T-helper 2 cell treated with Interferon-gamma antibody and Interleukin-4, amounts not matched to agents 5 μg/mL and 100 μg/mL, for 36 hours (primary cell): Measurements from ENCODE around the gene ACOD1.

Experiments used
- DNase-seq: peaks from one replicate; pipeline ENCODE4 v3.0.0; 2021; ENCODE audit warnings: low spot score
- H3K27ac Mint-ChIP-seq: one replicate; pipeline ENCODE4 v1.8.0; 2021; ENCODE audit warnings: mild to moderate bottlenecking, mixed read lengths
- H3K27me3 Mint-ChIP-seq: one replicate; pipeline ENCODE4 v1.8.0; 2021; ENCODE audit warnings: low read depth, mixed read lengths
- H3K36me3 Mint-ChIP-seq: one replicate; pipeline ENCODE4 v1.8.0; 2021; ENCODE audit warnings: low read depth, mixed read lengths
- H3K4me1 Mint-ChIP-seq: one replicate; pipeline ENCODE4 v1.8.0; 2021; ENCODE audit warnings: low read depth, mixed read lengths
- H3K4me3 Mint-ChIP-seq: one replicate; pipeline ENCODE4 v1.8.0; 2022; ENCODE audit warnings: mild to moderate bottlenecking, moderate library complexity, mixed read lengths
- H3K9me3 Mint-ChIP-seq: one replicate; pipeline ENCODE4 v1.8.0; 2021; ENCODE audit warnings: mixed read lengths

The ACOD1 gene

DNA sequence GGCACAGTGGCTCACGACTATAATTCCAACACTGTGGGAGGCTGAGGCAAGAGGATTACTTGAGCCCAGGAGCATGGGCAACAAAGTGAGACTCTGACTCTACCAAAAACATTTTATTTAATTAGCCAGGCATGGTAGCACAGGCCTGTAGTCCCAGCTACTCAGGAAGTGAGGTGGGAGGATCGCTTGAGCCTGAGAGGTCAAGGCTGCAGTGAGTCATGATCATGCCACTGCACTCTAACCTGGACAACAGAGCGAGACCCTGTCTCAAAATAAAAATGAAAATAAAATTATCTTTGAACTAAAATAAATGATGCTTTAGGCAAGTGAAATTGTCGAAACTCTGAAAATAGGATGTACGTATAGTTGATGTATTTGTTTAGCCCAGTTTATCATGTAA is 35.4 kb downstream of the ACOD1 start:
- H3K4me3 Mint-ChIP-seq, result no peak overlapping the region

DNA sequence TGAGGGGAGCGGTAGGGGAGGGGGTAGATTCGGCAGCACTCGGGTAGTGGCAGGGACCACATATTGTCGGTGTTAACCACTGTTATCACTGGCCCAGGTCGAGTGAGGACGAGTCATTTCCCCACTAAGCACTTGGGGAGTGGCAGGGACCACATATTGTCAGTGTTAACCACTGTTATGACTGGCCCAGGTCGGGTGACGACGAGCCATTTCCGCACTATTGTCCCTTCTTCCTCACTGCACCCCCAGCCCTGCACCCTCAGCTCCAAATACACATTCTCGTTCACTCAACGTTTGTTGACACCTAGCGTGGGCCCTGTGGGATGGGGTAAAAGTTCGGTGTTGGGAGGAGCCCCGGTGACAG is 43.1 kb downstream of the ACOD1 start:
- peaks cover 6% of the 10 kb centered on the region for H3K27me3 Mint-ChIP-seq
- DNase-seq, result peak; percentile 72
- H3K9me3 Mint-ChIP-seq, result no peaks in the 10 kb centered on the region
- H3K36me3 Mint-ChIP-seq, result peaks cover 20% of the 10 kb centered on the region
- H3K4me1 Mint-ChIP-seq, result peaks cover 36% of the 10 kb centered on the region
- peak overlapping the region; percentile 99 for H3K27ac Mint-ChIP-seq
- peak overlapping the region; percentile 97 for H3K4me3 Mint-ChIP-seq

More for the DNA sequence above, 35.4 kb downstream of the ACOD1 start:
- H3K4me1 Mint-ChIP-seq, result no peaks in the 10 kb centered on the region
- H3K27ac Mint-ChIP-seq, result no peak overlapping the region
- H3K9me3 Mint-ChIP-seq, result no peaks in the 10 kb centered on the region
- no peaks in the 10 kb centered on the region for H3K36me3 Mint-ChIP-seq
- peaks cover 40% of the 10 kb centered on the region for H3K27me3 Mint-ChIP-seq
- DNase-seq, result no peak

DNA sequence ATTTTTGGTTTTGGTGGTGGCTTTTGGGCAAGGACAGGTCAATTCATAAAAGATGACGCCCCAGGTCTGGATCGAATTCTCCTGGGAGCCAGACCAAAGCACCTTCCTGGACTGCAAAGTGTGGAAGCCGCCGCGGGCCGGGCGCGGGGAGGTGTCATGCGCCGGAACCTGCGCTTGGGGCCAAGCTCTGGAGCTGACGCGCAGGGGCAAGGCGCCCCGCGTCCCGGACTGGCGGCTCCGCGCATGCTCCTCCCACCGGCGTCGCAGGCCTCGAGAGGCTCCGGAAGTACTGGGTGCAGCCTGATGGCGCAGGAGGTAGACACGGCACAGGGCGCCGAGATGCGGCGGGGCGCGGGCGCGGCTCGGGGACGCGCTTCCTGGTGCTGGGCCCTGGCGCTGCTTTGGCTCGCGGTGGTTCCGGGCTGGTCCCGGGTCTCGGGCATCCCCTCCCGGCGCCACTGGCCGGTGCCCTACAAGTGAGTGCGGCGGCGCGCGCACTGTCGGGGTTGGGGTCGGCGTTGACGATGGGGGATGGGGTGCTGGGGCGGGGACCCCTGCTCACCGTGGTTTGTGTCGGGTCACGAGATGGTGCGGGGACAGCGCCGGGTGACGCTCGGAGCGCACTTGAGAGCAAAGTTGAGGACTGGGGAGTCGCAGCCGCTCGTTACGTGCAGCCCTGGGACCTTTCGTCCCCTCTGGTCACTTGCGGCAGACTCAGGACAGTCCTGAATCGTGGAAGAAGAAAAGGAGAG is 43.7 kb downstream of the ACOD1 start, which contains the start of gene CLN5:
Gene CLN5 (plus strand): TSS at position 286 of the 752 bp plus-strand sequence. CDS start 18 bp downstream, at position 304.
- peak within 1 kb of the TSS; percentile 99 for H3K27ac Mint-ChIP-seq
- DNase-seq, result peak; percentile 97
- no peaks in the 10 kb centered on the region for H3K9me3 Mint-ChIP-seq
- peaks cover 38% of the 10 kb centered on the region for H3K4me1 Mint-ChIP-seq
- H3K4me3 Mint-ChIP-seq, result peak within 1 kb of the TSS; percentile 97
- H3K36me3 Mint-ChIP-seq, result peaks cover 25% of the 10 kb centered on the region
- H3K27me3 Mint-ChIP-seq, result peaks cover 5% of the 10 kb centered on the region

DNA sequence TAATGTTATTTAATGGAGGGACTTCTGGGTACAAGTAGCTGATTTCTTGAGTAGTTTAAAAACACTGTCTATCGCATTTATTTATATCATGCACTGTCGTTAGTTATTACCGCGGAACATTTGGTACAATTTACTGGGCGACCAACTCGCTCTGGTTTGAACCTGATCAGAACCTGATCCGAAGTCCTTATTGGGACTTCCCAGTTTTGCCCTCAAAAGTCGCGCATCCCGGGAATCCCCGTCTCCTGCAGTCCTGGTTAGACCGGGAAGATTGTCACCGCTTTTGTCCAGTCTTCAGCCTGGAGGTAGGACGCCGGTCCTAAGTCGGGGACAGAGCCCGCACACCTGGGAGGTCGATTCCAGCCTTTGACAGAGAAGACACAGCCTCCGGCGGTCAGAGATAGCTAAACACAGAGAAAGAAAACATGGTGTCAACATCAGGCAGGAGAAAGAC is 44.3 kb downstream of the ACOD1 start:
- Mint-ChIP-seq H3K27ac (peak overlapping the region; percentile 99), H3K4me1 (peaks cover 38% of the 10 kb centered on the region), H3K27me3 (peaks cover 5% of the 10 kb centered on the region), H3K36me3 (peaks cover 29% of the 10 kb centered on the region), H3K4me3 (peak overlapping the region; percentile 97), H3K9me3 (no peaks in the 10 kb centered on the region)
- no peak for DNase-seq

DNA sequence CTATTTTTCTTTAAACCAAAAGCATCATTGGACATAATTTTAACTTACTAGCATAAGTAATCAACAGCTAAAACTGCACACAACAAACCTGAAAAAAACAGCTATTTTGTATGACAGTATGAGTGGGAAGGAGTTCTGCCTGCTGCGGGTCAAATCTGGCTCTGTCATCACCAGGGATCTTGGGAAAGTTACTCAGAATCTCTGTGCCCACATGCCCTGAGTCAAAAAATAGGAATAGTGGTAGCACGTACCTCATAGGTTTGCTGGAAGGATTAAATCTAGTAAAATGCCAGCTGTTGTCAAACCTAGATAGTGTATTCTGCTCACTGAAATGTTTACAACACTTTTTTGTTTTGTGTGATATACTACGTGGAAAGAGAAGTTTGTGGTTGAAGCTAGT is 44.7 kb downstream of the ACOD1 start:
- Mint-ChIP-seq H3K9me3 (no peaks in the 10 kb centered on the region), H3K4me1 (peaks cover 38% of the 10 kb centered on the region), H3K27ac (peak overlapping the region; percentile 99), H3K36me3 (peaks cover 34% of the 10 kb centered on the region), H3K27me3 (peaks cover 3% of the 10 kb centered on the region), H3K4me3 (peak overlapping the region; percentile 97)
- DNase-seq, result no peak

GRCh38 chr13:76993473-76993872 is 45.2 kb downstream of the ACOD1 start:
- DNase-seq, result no peak
- peaks cover 40% of the 10 kb centered on the region for H3K4me1 Mint-ChIP-seq
- peak overlapping the region; percentile 97 for H3K4me3 Mint-ChIP-seq
- no peaks in the 10 kb centered on the region for H3K27me3 Mint-ChIP-seq
- peak overlapping the region; percentile 99 for H3K27ac Mint-ChIP-seq
- no peaks in the 10 kb centered on the region for H3K9me3 Mint-ChIP-seq
- H3K36me3 Mint-ChIP-seq, result peaks cover 38% of the 10 kb centered on the region

DNA sequence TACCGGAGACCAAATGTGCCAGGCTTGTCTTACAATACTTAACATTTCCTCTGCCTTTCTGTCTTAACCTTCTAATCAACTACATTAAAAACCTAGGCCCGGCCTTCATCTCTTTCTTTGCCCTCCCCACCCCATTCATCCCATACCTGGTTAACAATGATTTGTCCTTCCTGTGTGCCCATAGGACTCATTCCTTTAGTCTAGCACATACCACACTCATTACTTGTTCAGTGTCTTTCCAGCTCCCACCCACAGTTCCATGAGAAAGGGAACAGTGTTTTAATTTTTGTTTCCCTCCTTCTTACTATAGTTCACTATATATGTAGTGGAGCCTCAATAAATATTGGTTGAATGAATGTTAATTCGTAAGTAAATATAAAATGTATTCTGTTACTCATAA is 46.0 kb downstream of the ACOD1 start:
- peaks cover 40% of the 10 kb centered on the region for H3K4me1 Mint-ChIP-seq

GRCh38 chr13:77000475-77000874 is 52.2 kb downstream of the ACOD1 start:
- H3K4me1 Mint-ChIP-seq, result peaks cover 13% of the 10 kb centered on the region
- no peak for DNase-seq
- H3K9me3 Mint-ChIP-seq, result no peaks in the 10 kb centered on the region
- no peak overlapping the region for H3K27ac Mint-ChIP-seq
- H3K36me3 Mint-ChIP-seq, result peaks cover 55% of the 10 kb centered on the region
- no peaks in the 10 kb centered on the region for H3K27me3 Mint-ChIP-seq
- H3K4me3 Mint-ChIP-seq, result no peak overlapping the region

More for the DNA sequence above, 46.0 kb downstream of the ACOD1 start:
- Mint-ChIP-seq H3K36me3 (peaks cover 45% of the 10 kb centered on the region), H3K27me3 (no peaks in the 10 kb centered on the region), H3K9me3 (no peaks in the 10 kb centered on the region), H3K4me3 (peak overlapping the region; percentile 47), H3K27ac (peak overlapping the region; percentile 21)
- DNase-seq, result no peak

DNA sequence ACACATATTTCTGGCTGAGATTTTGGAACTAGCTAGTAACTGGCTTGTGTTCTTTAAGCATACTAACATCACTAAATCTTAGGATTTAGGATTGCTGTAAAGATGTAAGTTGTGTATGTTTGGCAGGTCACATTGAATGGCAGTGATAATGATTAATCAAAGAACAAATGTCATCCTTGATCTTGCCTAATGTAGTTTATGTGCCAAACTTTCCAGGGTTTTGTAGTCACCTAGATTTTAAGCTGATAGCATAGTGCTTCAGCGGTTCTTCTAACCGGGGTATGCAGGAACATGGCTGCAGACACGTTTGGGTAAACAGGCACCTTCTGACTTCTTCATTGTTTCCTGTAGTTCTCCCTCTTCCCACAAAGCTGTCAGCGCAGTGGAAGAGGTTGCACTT is 53.2 kb downstream of the ACOD1 start:
- no peak for DNase-seq
- peaks cover 17% of the 10 kb centered on the region for H3K4me1 Mint-ChIP-seq
- no peak overlapping the region for H3K4me3 Mint-ChIP-seq
- peaks cover 54% of the 10 kb centered on the region for H3K36me3 Mint-ChIP-seq
- no peak overlapping the region for H3K27ac Mint-ChIP-seq
- H3K27me3 Mint-ChIP-seq, result no peaks in the 10 kb centered on the region
- H3K9me3 Mint-ChIP-seq, result no peaks in the 10 kb centered on the region

DNA sequence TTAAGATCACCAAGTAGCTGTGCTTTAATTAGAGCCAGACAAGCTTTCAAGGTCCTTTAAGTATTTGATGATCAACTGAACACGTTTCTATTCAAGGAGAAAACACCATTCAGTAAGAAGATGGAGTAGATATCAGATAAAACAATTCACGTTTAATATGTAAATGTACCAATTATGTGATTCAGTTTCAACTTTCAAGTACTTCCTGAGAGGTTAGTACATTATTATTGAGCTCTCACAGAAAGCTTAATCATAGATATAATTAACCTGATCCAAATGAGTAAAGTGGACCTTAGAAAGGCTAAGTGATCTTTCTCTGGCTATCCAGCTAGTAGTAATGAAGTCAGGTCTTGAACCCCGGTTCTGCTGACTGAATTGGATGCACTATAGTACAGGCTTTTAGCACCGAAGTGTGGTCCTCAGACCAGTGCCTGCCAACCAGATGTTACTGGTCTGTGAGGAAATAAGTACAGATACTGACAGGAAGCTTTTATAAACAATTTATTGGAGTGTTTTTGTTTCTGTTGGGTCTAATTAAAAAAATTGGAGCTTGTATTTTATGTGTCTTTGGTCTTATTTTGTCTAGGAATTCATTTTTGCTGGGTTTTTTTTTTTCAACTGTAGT is 53.8 kb downstream of the ACOD1 start:
- Mint-ChIP-seq H3K4me1 (peaks cover 16% of the 10 kb centered on the region), H3K27me3 (no peaks in the 10 kb centered on the region), H3K36me3 (peaks cover 53% of the 10 kb centered on the region)

DNA sequence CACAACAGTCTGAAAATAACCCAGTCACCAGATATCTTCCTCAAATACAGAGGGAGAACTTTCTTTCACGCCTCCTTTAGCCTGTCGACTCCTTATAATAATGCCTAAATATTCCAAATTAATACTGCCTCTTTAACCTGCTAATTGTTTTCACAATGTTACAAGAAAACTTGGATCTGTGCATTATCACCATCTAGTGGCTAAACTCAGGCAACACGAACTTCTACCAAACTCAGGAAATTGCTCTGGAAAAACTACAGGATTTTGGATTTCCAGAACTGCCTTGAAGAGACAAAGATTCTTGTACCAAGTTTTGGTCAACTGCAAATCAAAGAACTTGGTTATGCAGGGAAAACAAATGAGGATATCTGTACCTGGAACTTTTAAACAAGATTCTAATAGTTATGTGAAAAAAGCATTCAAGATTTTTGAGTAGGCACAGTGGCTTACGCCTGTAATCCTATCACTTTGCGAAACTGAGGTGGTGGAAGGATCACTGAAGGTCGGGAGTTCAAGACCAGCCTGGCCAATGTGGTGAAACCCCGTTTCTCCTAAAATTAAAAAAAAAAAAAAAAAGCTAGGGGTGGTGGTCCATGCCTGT is 54.4 kb downstream of the ACOD1 start:
- H3K27ac Mint-ChIP-seq, result no peak overlapping the region
- H3K36me3 Mint-ChIP-seq, result peaks cover 54% of the 10 kb centered on the region
- H3K9me3 Mint-ChIP-seq, result no peaks in the 10 kb centered on the region
- peaks cover 19% of the 10 kb centered on the region for H3K4me1 Mint-ChIP-seq
- no peaks in the 10 kb centered on the region for H3K27me3 Mint-ChIP-seq
- H3K4me3 Mint-ChIP-seq, result no peak overlapping the region
- DNase-seq, result no peak

More for the DNA sequence above, 53.8 kb downstream of the ACOD1 start:
- H3K4me3 Mint-ChIP-seq, result no peak overlapping the region
- no peak for DNase-seq
- H3K27ac Mint-ChIP-seq, result no peak overlapping the region
- H3K9me3 Mint-ChIP-seq, result no peaks in the 10 kb centered on the region
